HepG2 (cell line): ENCODE data around the gene USP10. TPM values are rescaled to one million over a fixed set of nuclear protein-coding genes. Genes with fewer than 3 reads are reported as not detected.

ENCODE experiments used
- AGO2 ChIP-seq: fragments of 200-400 bp; formaldehyde crosslinking; optimal IDR thresholded peaks from 2 replicates; pipeline ENCODE3; 2017; ENCODE audit warnings: mild to moderate bottlenecking, low read depth, low read length, moderate library complexity
- CHCHD3 ChIP-seq: sonication (generic); formaldehyde crosslinking; IDR thresholded peaks from 2 replicates; pipeline ENCODE4 v1.8.0; 2022; ENCODE audit warnings: mild to moderate bottlenecking, missing genetic modification reagents, moderate library complexity
- EEA1 ChIP-seq: sonication (generic); formaldehyde crosslinking; IDR thresholded peaks from 2 replicates; pipeline ENCODE4 v1.5.1; 2020; ENCODE audit warnings: mild to moderate bottlenecking, missing genetic modification reagents, borderline replicate concordance
- HMG20B ChIP-seq: conservative IDR thresholded peaks from 2 replicates; pipeline ENCODE4 v1.6.1; 2016; ENCODE audit warnings: missing genetic modification reagents, missing compliant biosample characterization
- NR2C2 ChIP-seq: sonication (generic); formaldehyde crosslinking; IDR thresholded peaks from 2 replicates; pipeline ENCODE4 v1.4.0; 2020; ENCODE audit warnings: missing genetic modification reagents, mild to moderate bottlenecking, moderate library complexity, borderline replicate concordance
- PHF8 ChIP-seq: sonication (generic); formaldehyde crosslinking; IDR thresholded peaks from 2 replicates; pipeline ENCODE4 v1.5.0; 2020; ENCODE audit warnings: missing genetic modification reagents
- ZEB1 ChIP-seq: IDR thresholded peaks from 2 replicates; pipeline ENCODE4 v1.6.1; 2012; ENCODE audit warnings: mild to moderate bottlenecking, low read depth, inconsistent platforms; ENCODE audit not compliant: insufficient replicate concordance
- ZNF224 ChIP-seq: sonication (generic); formaldehyde crosslinking; IDR thresholded peaks from 2 replicates; pipeline ENCODE4 v1.5.0; 2020; ENCODE audit warnings: mild to moderate bottlenecking, missing genetic modification reagents
- ZNF343 ChIP-seq: sonication (generic); formaldehyde crosslinking; IDR thresholded peaks from 2 replicates; pipeline ENCODE4 v1.4.0; 2020; ENCODE audit warnings: mild to moderate bottlenecking, missing genetic modification reagents
- ZNF570 ChIP-seq: sonication (generic); formaldehyde crosslinking; IDR thresholded peaks from 2 replicates; pipeline ENCODE4 v1.4.0; 2020; ENCODE audit warnings: mild to moderate bottlenecking, missing genetic modification reagents, borderline replicate concordance
- ZNF644 ChIP-seq: IDR thresholded peaks from 2 replicates; pipeline ENCODE4 v1.6.1; 2016; ENCODE audit warnings: low read depth
- ZNF761 ChIP-seq: sonication (generic); formaldehyde crosslinking; conservative IDR thresholded peaks from 2 replicates; pipeline ENCODE4 v1.4.0; 2020; ENCODE audit warnings: mild to moderate bottlenecking, missing genetic modification reagents
- ZNF792 ChIP-seq: IDR thresholded peaks from 2 replicates; pipeline ENCODE4 v1.6.1; 2016
- polyA plus RNA-seq, 8 experiments: library from polyadenylated mRNA; depleted of rRNA in 3 of 8; stranded (reverse) in 7 of 8; unstranded in 1 of 8; fragments of >200 nt; fragmentation: Illumina TruSeq in 4 of 8; extraction: Trizol in 4 of 8; gene quantifications; 2 replicates each; pipeline versions ENCODE4 v1.2.1 to v1.2.3, GENCODE V29; 2011 to 2016; ENCODE audit warnings: low read depth in 4 of 8, missing spikeins in 1 of 8, mixed read lengths in 1 of 8; ENCODE audit not compliant: insufficient read depth in 1 of 8
- total RNA-seq, 5 experiments: library from RNA; depleted of rRNA; stranded (reverse); fragments of >200 nt; fragmentation: Illumina TruSeq; extraction: Trizol; gene quantifications; 2 replicates each; pipeline ENCODE4 v1.2.3, GENCODE V29; 2016; ENCODE audit warnings: low read depth in 1 of 5
- TF ChIP-seq, protein P1 (sequence below): sonication (generic); formaldehyde crosslinking; IDR thresholded peaks from 2 replicates; pipeline ENCODE4 v1.4.0; 2020; ENCODE audit warnings: mild to moderate bottlenecking, missing genetic modification reagents
- TF ChIP-seq, protein P2 (sequence below): sonication (generic); formaldehyde crosslinking; IDR thresholded peaks from 2 replicates; pipeline ENCODE4 v1.5.0; 2020; ENCODE audit warnings: missing genetic modification reagents
- TF ChIP-seq, protein P3 (sequence below): sonication (generic); formaldehyde crosslinking; IDR thresholded peaks from 2 replicates; pipeline ENCODE4 v1.4.0; 2020; ENCODE audit warnings: missing genetic modification reagents

Gene USP10
- total and polyA plus RNA-seq, 2 of the 13 experiments (the other 11 are each of a cell fraction or from before 2014, with no cell fraction given), result 79.1 to 122 TPM

DNA sequence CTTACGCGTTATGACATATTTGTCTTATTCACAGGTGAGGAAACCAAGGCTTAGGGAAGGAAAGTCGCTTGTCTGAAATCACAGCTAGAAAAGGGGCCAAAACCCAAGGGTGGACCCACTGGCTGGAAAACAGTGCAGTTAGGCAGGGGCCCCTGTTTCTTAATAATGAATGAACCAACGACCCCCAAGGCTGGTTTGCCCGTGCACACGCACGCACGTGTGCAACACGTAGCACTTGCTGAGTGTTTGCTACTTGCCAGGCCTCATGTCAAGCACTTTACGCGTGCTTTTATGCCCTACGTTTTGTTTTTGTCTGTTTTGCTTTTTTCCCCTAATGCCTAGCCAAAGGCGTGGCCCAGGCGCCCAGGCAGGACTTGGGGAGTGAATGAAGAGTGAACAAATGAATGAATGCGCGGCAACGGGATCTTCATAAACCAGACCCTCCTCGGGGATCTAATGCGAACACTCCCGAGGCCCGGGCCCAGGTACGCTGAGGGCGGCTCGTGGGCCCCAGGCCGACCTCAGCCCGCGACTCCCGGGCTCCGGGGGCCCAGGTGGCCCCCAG, 571 bp upstream of the USP10 start (continued):
- TF ChIP-seq, protein P1, sequence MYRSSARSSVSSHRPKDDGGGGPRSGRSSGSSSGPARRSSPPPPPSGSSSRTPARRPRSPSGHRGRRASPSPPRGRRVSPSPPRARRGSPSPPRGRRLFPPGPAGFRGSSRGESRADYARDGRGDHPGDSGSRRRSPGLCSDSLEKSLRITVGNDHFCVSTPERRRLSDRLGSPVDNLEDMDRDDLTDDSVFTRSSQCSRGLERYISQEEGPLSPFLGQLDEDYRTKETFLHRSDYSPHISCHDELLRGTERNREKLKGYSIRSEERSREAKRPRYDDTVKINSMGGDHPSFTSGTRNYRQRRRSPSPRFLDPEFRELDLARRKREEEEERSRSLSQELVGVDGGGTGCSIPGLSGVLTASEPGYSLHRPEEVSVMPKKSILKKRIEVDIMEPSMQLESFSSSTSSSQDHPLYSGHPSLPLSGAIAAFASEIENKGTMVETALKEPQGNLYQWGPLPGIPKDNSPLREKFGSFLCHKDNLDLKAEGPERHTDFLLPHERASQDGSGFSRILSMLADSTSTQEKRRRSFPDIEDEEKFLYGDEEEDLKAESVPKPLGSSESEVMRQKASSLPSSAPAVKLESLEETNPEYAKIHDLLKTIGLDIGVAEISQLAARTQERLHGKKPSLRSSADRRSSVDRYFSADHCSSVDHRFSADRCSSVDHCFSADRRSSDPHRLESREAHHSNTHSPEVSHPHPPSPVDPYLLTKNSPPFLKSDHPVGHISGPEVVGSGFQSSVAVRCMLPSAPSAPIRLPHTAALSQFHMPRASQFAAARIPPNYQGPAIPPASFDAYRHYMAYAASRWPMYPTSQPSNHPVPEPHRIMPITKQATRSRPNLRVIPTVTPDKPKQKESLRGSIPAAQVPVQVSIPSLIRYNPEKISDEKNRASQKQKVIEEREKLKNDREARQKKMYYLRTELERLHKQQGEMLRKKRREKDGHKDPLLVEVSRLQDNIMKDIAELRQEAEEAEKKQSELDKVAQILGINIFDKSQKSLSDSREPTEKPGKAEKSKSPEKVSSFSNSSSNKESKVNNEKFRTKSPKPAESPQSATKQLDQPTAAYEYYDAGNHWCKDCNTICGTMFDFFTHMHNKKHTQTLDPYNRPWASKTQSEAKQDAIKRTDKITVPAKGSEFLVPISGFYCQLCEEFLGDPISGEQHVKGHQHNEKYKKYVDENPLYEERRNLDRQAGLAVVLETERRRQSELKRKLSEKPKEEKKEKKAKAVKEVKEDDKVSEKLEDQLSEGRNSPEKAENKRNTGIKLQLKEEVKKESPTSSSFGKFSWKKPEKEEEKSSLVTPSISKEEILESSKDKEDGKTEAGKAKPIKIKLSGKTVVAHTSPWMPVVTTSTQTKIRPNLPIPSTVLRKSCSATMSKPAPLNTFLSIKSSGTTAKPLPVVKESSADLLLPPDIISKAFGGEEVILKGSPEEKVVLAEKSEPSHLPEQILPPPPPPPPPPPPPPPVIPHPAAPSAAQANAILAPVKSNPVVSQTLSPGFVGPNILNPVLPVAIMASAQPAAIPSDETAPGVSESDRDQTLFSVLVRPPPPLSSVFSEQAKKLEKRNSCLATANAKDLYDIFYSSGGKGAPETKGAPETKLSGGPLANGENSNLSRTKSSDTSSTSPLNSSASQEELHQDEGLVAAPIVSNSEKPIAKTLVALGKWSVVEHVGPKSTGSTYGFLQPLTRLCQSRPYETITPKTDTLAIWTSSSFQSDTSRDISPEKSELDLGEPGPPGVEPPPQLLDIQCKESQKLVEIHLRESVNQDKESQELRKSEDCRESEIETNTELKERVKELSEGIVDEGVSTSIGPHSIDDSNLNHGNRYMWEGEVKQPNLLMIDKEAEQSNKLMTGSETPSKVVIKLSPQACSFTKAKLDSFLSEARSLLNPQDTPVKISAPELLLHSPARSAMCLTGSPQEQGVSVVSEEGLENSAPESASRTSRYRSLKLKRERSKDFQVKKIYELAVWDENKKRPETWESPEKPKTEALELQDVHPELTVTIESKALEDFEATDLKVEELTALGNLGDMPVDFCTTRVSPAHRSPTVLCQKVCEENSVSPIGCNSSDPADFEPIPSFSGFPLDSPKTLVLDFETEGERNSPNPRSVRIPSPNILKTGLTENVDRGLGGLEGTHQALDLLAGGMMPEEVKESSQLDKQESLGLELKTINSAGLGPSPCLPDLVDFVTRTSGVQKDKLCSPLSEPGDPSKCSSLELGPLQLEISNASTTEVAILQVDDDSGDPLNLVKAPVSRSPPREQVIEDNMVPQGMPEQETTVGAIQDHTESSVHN (CRISPR knock-in tag), result 0 out of 2 replicates have a peak, but pooled peaks have one; percentile 69
- TF ChIP-seq CHCHD3 (CRISPR knock-in tag), result 0 out of 2 replicates have a peak, but pooled peaks have one; percentile 36
- TF ChIP-seq, protein P2, sequence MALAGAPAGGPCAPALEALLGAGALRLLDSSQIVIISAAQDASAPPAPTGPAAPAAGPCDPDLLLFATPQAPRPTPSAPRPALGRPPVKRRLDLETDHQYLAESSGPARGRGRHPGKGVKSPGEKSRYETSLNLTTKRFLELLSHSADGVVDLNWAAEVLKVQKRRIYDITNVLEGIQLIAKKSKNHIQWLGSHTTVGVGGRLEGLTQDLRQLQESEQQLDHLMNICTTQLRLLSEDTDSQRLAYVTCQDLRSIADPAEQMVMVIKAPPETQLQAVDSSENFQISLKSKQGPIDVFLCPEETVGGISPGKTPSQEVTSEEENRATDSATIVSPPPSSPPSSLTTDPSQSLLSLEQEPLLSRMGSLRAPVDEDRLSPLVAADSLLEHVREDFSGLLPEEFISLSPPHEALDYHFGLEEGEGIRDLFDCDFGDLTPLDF (CRISPR knock-in tag), result peak; percentile 76; the same call in 1 of the 2 replicates
- no peak for TF ChIP-seq ZNF761 (CRISPR knock-in tag)
- TF ChIP-seq PHF8, result no peak
- TF ChIP-seq ZNF644 (CRISPR knock-in tag), result 0 out of 2 replicates have a peak, but pooled peaks have one; percentile 10
- 0 out of 2 replicates have a peak, but pooled peaks have one; percentile 44 for TF ChIP-seq EEA1 (CRISPR knock-in tag)
- no peak for TF ChIP-seq NR2C2
- TF ChIP-seq ZNF570 (CRISPR knock-in tag), result no peak
- no peak for TF ChIP-seq HMG20B (CRISPR knock-in tag)
- TF ChIP-seq ZNF792, result peak; percentile 45; the same call in 1 of the 2 replicates
- TF ChIP-seq, protein P3, sequence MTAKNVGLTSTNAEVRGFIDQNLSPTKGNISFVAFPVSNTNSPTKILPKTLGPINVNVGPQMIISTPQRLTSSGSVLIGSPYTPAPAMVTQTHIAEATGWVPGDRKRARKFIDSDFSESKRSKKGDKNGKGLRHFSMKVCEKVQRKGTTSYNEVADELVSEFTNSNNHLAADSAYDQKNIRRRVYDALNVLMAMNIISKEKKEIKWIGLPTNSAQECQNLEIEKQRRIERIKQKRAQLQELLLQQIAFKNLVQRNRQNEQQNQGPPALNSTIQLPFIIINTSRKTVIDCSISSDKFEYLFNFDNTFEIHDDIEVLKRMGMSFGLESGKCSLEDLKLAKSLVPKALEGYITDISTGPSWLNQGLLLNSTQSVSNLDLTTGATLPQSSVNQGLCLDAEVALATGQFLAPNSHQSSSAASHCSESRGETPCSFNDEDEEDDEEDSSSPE, result no peak
- TF ChIP-seq ZNF343 (CRISPR knock-in tag), result peak; percentile 80; the same call in 1 of the 2 replicates
- peak; percentile 52; the same call in 1 of the 2 replicates for TF ChIP-seq ZNF224 (CRISPR knock-in tag)
- TF ChIP-seq AGO2, result no peak
- TF ChIP-seq ZEB1, result no peak
